Thyroid gland (tissue), 4 donors: ENCODE results near the gene MBNL3.

ENCODE experiments used
- POLR2A ChIP-seq, 2 donors: fragments of 450-650 bp; IDR thresholded peaks; one replicate each; pipeline ENCODE4 v1.6.1; 2017; ENCODE audit warnings: antibody characterized with exemption in 2 of 2, mild to moderate bottlenecking in 2 of 2, moderate library complexity in 1 of 2
- TF ChIP-seq, protein P1 (sequence below), 6 experiments: fragments of 200-600 bp in 3 of 6; fragments of 450-650 bp in 3 of 6; sonication (generic) in 3 of 6; IDR thresholded peaks; one replicate each; pipeline ENCODE4 v1.5.1; 2016 to 2019; ENCODE audit warnings: antibody characterized with exemption in 6 of 6, mild to moderate bottlenecking in 2 of 6, inconsistent platforms in 1 of 6, moderate library complexity in 1 of 6

DNA sequence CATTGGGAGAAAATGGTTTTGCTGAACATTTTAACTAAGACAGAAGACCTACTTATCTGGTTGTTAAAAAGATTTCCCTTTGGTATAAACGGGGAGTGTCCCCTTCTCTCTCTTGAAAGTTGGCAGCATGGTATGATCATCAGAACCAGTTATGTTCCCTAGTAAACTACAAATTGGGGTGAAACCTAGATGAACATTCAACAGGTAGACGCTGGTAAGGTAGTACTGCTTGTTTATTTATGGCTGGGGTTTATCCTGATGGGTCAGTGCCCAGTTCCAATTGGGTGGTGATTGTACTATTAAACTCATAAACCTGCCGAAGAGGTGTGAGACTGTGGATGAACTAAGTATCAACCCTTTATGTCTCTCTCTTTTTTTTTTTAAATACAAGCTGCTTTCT lies 100.5 kb downstream of the MBNL3 start:
- TF ChIP-seq, protein P1, sequence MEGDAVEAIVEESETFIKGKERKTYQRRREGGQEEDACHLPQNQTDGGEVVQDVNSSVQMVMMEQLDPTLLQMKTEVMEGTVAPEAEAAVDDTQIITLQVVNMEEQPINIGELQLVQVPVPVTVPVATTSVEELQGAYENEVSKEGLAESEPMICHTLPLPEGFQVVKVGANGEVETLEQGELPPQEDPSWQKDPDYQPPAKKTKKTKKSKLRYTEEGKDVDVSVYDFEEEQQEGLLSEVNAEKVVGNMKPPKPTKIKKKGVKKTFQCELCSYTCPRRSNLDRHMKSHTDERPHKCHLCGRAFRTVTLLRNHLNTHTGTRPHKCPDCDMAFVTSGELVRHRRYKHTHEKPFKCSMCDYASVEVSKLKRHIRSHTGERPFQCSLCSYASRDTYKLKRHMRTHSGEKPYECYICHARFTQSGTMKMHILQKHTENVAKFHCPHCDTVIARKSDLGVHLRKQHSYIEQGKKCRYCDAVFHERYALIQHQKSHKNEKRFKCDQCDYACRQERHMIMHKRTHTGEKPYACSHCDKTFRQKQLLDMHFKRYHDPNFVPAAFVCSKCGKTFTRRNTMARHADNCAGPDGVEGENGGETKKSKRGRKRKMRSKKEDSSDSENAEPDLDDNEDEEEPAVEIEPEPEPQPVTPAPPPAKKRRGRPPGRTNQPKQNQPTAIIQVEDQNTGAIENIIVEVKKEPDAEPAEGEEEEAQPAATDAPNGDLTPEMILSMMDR (IDR thresholded peaks at IDR 0.05) = no peak
- TF ChIP-seq POLR2A (IDR thresholded peaks at IDR 0.05) = no peak
